CD8-positive, alpha-beta memory T cell (primary cell): Measurements from ENCODE around the gene RERE. TPM values are rescaled to one million over a fixed set of nuclear protein-coding genes. Genes with fewer than 3 reads are reported as not detected.
"Not testable (repeated sequence)": the region's sequence is repeated elsewhere in the genome, so short reads cannot be mapped to it uniquely, and the experiment has no call there.

Experiments used
- CTCF ChIA-PET: fragments of 350-600 bp; sonication (Branson Sonifier 250); formaldehyde crosslinking; loops from one replicate; lab custom pipeline; 2021; ENCODE audit warnings: antibody characterized with exemption; lab: Charles Lee
- POLR2A ChIA-PET: fragments of 350-600 bp; sonication (Branson Sonifier 250); formaldehyde crosslinking; loops from one replicate; lab custom pipeline; 2021; ENCODE audit warnings: antibody characterized with exemption; lab: Charles Lee
- DNase-seq, 5 donors: peaks; one replicate each; pipeline versions ENCODE4 v3.0.0 to v3.0.0-alpha.2; 2020 to 2022; ENCODE audit warnings: mixed read lengths in 1 of 5
- H3K27ac ChIP-seq: one replicate; pipeline ENCODE4 v1.7.0; 2013; ENCODE audit warnings: low read depth, mild to moderate bottlenecking, low read length, moderate library complexity
- H3K27me3 ChIP-seq: 2 replicates; pipeline ENCODE4 v1.7.0; 2013; ENCODE audit warnings: low read length, mild to moderate bottlenecking; ENCODE audit not compliant: insufficient read depth, poor library complexity, severe bottlenecking
- H3K36me3 ChIP-seq: 2 replicates; pipeline ENCODE4 v1.7.0; 2013; ENCODE audit warnings: mild to moderate bottlenecking, low read length, moderate library complexity; ENCODE audit not compliant: insufficient read depth
- H3K4me1 ChIP-seq: 2 replicates; pipeline ENCODE4 v1.7.0; 2013; ENCODE audit warnings: mild to moderate bottlenecking, low read length, moderate library complexity; ENCODE audit not compliant: insufficient read depth
- H3K4me3 ChIP-seq: 2 replicates; pipeline ENCODE4 v1.7.0; 2013; ENCODE audit warnings: mild to moderate bottlenecking, low read length
- H3K9me3 ChIP-seq: 2 replicates; pipeline ENCODE4 v1.7.0; 2013; ENCODE audit warnings: mild to moderate bottlenecking, low read length
- H3K27ac Mint-ChIP-seq, 8 donors: one replicate each; pipeline ENCODE4 v1.8.0; 2020 to 2021; ENCODE audit warnings: mixed read lengths in 8 of 8, mild to moderate bottlenecking in 6 of 8, inconsistent platforms in 3 of 8, moderate library complexity in 3 of 8
- H3K27me3 Mint-ChIP-seq, 2 donors: one replicate each; pipeline ENCODE4 v1.8.0; 2020 to 2021; ENCODE audit warnings: mixed read lengths in 2 of 2, mild to moderate bottlenecking in 1 of 2, moderate library complexity in 1 of 2
- H3K36me3 Mint-ChIP-seq, 3 donors: one replicate each; pipeline ENCODE4 v1.8.0; 2020 to 2021; ENCODE audit warnings: mixed read lengths in 3 of 3, inconsistent platforms in 1 of 3, mild to moderate bottlenecking in 1 of 3
- H3K4me1 Mint-ChIP-seq, 3 donors: one replicate each; pipeline ENCODE4 v1.8.0; 2020 to 2021; ENCODE audit warnings: mixed read lengths in 3 of 3, inconsistent platforms in 1 of 3, mild to moderate bottlenecking in 1 of 3
- H3K4me3 Mint-ChIP-seq, 7 donors: one replicate each; pipeline ENCODE4 v1.8.0; 2020 to 2021; ENCODE audit warnings: mixed read lengths in 7 of 7, mild to moderate bottlenecking in 6 of 7, moderate library complexity in 4 of 7, inconsistent platforms in 2 of 7
- H3K9me3 Mint-ChIP-seq, 5 donors: one replicate each; pipeline ENCODE4 v1.8.0; 2020 to 2022; ENCODE audit warnings: mixed read lengths in 5 of 5, mild to moderate bottlenecking in 3 of 5, moderate library complexity in 2 of 5, inconsistent platforms in 1 of 5
- polyA plus RNA-seq: library from polyadenylated mRNA; unstranded; fragments of 300-500 nt; fragmentation: Illumina TruSeq; gene quantifications from one replicate; pipeline ENCODE4 v1.2.3, GENCODE V29; 2021
- total RNA-seq, 2 experiments: library from RNA; stranded (reverse); gene quantifications; one replicate each; pipeline ENCODE4 v1.2.3, GENCODE V29; 2021

Gene RERE
- total and polyA plus RNA-seq, 3 experiments from 2014 or later = 10.9 to 39.2 (median 37.9) TPM

DNA sequence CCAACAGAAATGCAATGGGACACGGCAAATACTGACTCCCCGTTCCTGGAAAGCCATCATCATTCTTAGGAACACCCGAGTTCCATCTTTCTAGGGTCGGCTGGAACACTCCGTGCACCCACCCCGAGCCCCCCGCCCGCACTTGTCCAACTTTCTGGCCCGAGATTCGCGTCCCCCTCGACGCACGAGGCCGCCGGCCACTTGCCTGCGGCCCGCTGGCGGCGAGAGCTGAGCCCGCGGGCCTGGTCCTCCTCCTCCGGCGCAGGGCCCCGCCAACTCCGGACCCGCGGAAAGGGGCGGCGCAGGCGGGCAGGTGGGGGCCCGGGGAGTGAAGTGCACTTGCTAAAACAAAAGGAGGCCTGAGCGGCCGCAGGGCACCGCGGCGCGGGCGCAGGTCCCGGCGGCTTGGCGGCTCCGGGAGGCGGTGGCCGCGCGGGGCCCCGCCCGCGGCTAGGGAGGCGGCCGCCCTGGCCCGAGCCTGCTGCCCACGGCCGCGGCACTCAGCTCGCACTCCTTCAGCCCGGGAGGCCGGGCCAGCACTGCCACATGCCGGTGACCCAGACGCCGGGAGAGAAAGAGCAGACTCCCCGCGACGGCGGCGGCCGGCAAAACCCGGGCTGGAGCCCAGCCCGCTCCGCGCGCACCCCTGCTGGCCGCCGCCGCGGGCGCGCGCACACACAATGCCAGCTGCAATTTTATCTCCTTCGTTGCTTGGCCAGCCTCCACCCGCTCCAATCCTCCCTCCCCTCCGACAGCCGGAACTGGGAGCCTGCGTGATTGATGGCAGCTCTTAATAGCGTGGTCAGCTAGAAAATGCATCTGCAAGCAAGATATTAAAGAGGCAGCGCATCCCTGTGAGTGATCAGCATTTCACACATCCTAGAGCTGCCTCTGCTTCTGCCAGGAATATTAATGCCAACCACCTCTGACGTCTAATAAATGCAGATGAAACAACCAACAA, 114.3 kb downstream of the RERE start:
- Histone ChIP-seq H3K27me3 (peaks cover 14% of the 10 kb centered on the region), H3K27ac (no peak overlapping the region), H3K9me3 (no peaks in the 10 kb centered on the region), H3K4me3 (peak overlapping the region; percentile 24), H3K4me1 (peaks cover 27% of the 10 kb centered on the region), H3K36me3 (no peaks in the 10 kb centered on the region)
- peak overlapping the region; percentile 83 to 89 (median 86) for H3K4me3 Mint-ChIP-seq
- peaks cover 32 to 44% of the 10 kb centered on the region in 2 donors for H3K27me3 Mint-ChIP-seq
- CTCF ChIA-PET = interaction anchor here (0.7 to 2.2 kb wide), 4 partner anchors 17 to 141 kb away, joined by 3 to 7 read pairs (median 4); no protein-coding TSS in a partner anchor
- H3K27ac Mint-ChIP-seq = peak overlapping the region in 5 of 8 donors; percentile 2 to 70 (median 23)
- DNase-seq = peak; percentile 15 to 56 (median 40)
- no peaks in the 10 kb centered on the region for H3K36me3 Mint-ChIP-seq
- POLR2A ChIA-PET = interaction anchor here (0.6 to 0.7 kb wide), 3 partner anchors 268 to 828 kb away, joined by 3 to 6 read pairs (median 3); no protein-coding TSS in a partner anchor
- H3K4me1 Mint-ChIP-seq = peaks cover 25 to 32% (median 30%) of the 10 kb centered on the region in 3 donors
- peaks cover 0 to 2% (median 0%) of the 10 kb centered on the region in 5 donors for H3K9me3 Mint-ChIP-seq

DNA sequence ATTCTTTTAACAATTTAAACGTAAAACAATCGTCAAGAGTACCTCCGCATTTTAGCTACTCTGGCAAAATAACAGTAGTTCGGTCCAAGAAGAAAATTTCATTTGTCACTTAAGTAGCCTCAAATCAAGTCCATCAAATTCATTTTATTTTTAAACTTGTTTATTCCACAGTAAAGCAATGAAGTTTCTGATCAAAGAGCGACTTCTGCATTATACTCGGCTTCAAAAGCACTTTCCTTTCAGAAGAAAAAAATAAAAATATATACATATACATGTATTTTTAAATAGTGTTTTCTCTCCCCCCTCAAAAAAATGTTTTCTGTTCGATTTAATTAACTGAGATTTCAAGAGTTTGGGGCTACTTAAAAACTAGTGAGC, 115.0 kb downstream of the RERE start:
- peaks cover 0 to 2% (median 0%) of the 10 kb centered on the region in 5 donors for H3K9me3 Mint-ChIP-seq
- H3K4me3 Mint-ChIP-seq = peak overlapping the region; percentile 27 to 83 (median 70)
- Histone ChIP-seq H3K27ac (no peak overlapping the region), H3K36me3 (no peaks in the 10 kb centered on the region), H3K27me3 (peaks cover 14% of the 10 kb centered on the region), H3K4me1 (peaks cover 27% of the 10 kb centered on the region), H3K9me3 (no peaks in the 10 kb centered on the region), H3K4me3 (peak overlapping the region; percentile 17)
- peaks cover 32 to 44% of the 10 kb centered on the region in 2 donors for H3K27me3 Mint-ChIP-seq
- DNase-seq = peak in 1 of 5 donors; percentile 19
- peak overlapping the region in 3 of 8 donors; percentile 23 to 69 (median 38) for H3K27ac Mint-ChIP-seq
- ChIA-PET POLR2A (no interaction called here), CTCF (no interaction called here)
- H3K4me1 Mint-ChIP-seq = peaks cover 25 to 32% (median 30%) of the 10 kb centered on the region in 3 donors
- no peaks in the 10 kb centered on the region for H3K36me3 Mint-ChIP-seq

DNA sequence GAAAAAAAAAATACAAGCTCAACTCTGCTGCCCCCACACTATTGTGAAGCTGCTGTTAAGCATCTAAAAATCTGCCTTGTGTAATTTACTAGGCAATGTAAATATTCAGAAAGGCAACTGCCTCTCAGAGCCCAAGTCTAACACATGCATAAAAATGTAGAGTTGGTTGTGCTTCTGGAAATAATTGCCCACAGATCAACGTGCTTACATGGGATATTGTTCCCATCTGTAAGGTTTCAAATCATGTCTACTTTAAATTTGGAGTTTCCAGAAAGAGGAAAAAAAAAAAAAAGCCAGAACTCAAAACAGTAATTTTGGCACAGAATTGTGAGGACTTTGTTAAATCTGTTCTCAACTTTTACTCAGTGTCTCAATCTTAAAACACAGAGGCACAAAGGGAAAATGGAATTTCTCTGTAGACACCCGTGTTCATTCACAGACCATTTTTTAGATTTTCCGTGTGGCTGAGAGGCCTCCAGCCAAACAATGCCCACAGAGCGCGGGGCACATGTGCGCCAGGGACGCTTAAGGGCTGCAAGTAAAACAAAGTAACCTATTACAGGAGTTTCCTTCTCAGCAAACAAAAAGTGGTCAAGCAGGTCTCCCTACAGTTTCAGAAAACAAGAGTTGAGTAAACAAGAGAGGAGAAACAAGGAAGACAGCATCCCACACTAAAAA, 115.5 kb downstream of the RERE start:
- H3K9me3 ChIP-seq = no peaks in the 10 kb centered on the region
- Mint-ChIP-seq H3K4me3 (peak overlapping the region; percentile 46 to 83 (median 72)), H3K4me1 (peaks cover 25 to 32% (median 30%) of the 10 kb centered on the region in 3 donors), H3K27ac (peak overlapping the region in 5 of 8 donors; percentile 22 to 69 (median 38)), H3K9me3 (peaks cover 0 to 2% (median 0%) of the 10 kb centered on the region in 5 donors), H3K36me3 (no peaks in the 10 kb centered on the region), H3K27me3 (peaks cover 32 to 44% of the 10 kb centered on the region in 2 donors)
- DNase-seq = peak in 1 of 5 donors; percentile 14
- peaks cover 14% of the 10 kb centered on the region for H3K27me3 ChIP-seq
- H3K4me1 ChIP-seq = peaks cover 27% of the 10 kb centered on the region
- peak overlapping the region; percentile 3 for H3K27ac ChIP-seq
- ChIA-PET CTCF (interaction anchor here (1.5 kb wide), 1 partner anchor 12 kb away, joined by 4 read pairs; no protein-coding TSS in a partner anchor), POLR2A (no interaction called here)
- H3K36me3 ChIP-seq = no peaks in the 10 kb centered on the region
- peak overlapping the region; percentile 36 for H3K4me3 ChIP-seq

DNA sequence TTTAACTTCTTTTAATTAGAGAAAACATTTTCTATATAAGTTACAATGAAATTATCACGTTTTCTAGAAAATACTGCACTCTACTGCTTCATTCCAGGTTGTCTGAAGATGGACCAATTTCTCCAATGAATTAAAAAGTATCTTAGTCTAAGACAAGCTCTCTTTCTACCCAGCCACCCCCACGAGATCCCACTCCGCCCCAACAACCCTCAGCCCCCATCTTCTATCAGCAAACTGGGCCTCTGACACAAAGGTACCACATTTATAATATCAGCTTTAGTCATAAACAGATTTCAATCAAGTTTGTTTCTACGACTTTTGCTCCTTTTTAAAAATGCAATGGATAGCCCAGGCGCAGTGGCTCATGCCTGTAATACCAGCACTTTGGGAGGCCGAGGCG, 117.8 kb downstream of the RERE start:
- Histone ChIP-seq H3K27ac (no peak overlapping the region), H3K4me3 (no peak overlapping the region), H3K9me3 (no peaks in the 10 kb centered on the region), H3K27me3 (peaks cover 14% of the 10 kb centered on the region), H3K4me1 (peaks cover 27% of the 10 kb centered on the region), H3K36me3 (no peaks in the 10 kb centered on the region)
- peak overlapping the region in 2 of 8 donors; percentile 61 to 70 for H3K27ac Mint-ChIP-seq
- H3K4me3 Mint-ChIP-seq = no peak overlapping the region
- H3K4me1 Mint-ChIP-seq = peaks cover 25 to 32% (median 30%) of the 10 kb centered on the region in 3 donors
- DNase-seq = no peak
- no peaks in the 10 kb centered on the region for H3K36me3 Mint-ChIP-seq
- ChIA-PET POLR2A (no interaction called here), CTCF (interaction anchor here (1.3 kb wide), 1 partner anchor 8 kb away, joined by 3 read pairs; no protein-coding TSS in a partner anchor)
- peaks cover 23 to 34% of the 10 kb centered on the region in 2 donors for H3K27me3 Mint-ChIP-seq
- peaks cover 0 to 2% (median 0%) of the 10 kb centered on the region in 5 donors for H3K9me3 Mint-ChIP-seq

DNA sequence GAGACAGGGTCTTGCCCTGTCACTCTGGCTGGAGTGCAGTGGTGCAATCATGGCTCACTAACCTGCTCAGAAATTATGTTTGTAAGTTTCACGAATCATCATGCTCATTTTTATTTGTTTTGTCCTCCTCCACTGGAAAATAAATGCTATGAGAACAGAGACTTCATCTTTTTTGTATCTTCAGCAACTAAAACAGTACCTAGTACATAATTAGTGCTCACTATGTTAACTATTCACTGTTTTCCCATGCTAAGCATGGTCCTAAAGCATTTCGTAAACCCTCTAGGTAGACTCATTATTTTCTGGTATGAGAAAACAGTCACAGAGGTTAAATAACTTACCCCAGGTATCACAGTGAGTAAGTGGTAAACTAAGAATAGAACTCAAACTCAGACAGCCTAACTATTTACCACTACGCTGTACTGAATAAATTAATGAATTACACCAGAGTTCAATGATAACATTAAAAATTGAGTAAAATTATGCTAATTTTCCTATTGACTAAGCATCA, 118.4 kb downstream of the RERE start:
- ChIA-PET POLR2A (no interaction called here), CTCF (interaction anchor here (1.3 kb wide), 1 partner anchor 7 kb away, joined by 3 read pairs; no protein-coding TSS in a partner anchor)
- Histone ChIP-seq H3K4me3 (no peak overlapping the region), H3K9me3 (no peaks in the 10 kb centered on the region), H3K27ac (no peak overlapping the region), H3K27me3 (peaks cover 14% of the 10 kb centered on the region), H3K36me3 (no peaks in the 10 kb centered on the region), H3K4me1 (peaks cover 27% of the 10 kb centered on the region)
- no peak for DNase-seq
- H3K9me3 Mint-ChIP-seq = peaks cover 0 to 2% (median 0%) of the 10 kb centered on the region in 5 donors
- peaks cover 25 to 31% (median 30%) of the 10 kb centered on the region in 3 donors for H3K4me1 Mint-ChIP-seq
- no peaks in the 10 kb centered on the region for H3K36me3 Mint-ChIP-seq
- H3K4me3 Mint-ChIP-seq = no peak overlapping the region
- peaks cover 21 to 28% of the 10 kb centered on the region in 2 donors for H3K27me3 Mint-ChIP-seq
- peak overlapping the region in 1 of 8 donors; percentile 41 for H3K27ac Mint-ChIP-seq

DNA sequence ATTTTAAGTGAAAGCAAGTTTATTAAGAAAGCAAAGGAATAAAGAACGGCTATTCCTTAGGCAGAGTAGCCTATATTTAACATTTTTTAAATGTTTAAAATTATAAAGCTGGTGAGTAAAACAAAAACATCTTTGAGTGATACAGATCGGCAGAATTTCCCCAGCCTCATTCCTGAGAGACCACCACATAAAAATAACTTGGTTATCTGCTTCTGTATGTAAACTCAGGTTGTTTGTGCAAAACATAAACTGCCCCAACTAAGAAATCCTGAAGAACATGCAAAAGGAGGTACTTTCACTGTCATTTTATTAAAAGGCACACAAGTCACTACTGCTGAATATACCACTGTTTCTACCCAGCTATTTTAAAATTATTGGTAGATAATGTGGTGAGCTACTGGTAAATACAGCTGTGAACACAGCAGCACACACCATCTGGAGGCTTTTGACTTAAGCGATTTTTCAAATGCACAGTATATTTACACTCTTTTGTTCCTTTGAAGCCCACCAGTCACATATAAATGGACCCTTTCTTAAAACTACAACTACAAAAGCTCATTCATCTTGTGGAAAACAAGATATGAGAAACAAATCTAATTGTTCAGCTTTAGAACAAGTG, 119.3 kb downstream of the RERE start:
- H3K4me3 ChIP-seq = no peak overlapping the region
- ChIA-PET POLR2A (no interaction called here), CTCF (no interaction called here)
- peaks cover 0 to 2% (median 0%) of the 10 kb centered on the region in 5 donors for H3K9me3 Mint-ChIP-seq
- peaks cover 15 to 20% of the 10 kb centered on the region in 2 donors for H3K27me3 Mint-ChIP-seq
- DNase-seq = no peak
- H3K27ac Mint-ChIP-seq = no peak overlapping the region
- H3K36me3 Mint-ChIP-seq = no peaks in the 10 kb centered on the region
- H3K9me3 ChIP-seq = no peaks in the 10 kb centered on the region
- H3K36me3 ChIP-seq = no peaks in the 10 kb centered on the region
- H3K4me1 ChIP-seq = peaks cover 27% of the 10 kb centered on the region
- H3K4me1 Mint-ChIP-seq = peaks cover 20 to 24% (median 23%) of the 10 kb centered on the region in 3 donors
- H3K4me3 Mint-ChIP-seq = no peak overlapping the region
- H3K27me3 ChIP-seq = peaks cover 8% of the 10 kb centered on the region
- no peak overlapping the region for H3K27ac ChIP-seq

DNA sequence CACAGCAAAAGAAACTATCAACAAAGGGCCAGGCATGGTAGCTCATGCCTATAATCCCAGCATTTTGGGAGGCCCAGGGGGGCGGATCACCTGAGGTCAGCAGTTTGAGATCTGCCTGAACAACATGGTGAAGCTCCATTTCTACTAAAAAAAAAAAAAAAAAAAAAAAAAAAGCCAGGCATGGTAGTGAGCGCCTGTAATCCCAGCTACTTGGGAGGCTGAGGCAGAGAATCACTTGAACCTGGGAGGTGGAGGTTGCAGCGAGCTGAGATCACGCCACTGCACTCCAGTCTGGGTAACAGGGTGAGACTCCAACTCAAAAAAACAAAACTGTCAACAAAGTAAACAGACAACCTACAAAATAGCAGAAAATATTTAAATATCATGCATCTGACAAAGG, 122.0 kb downstream of the RERE start:
- CTCF ChIA-PET = interaction anchor here (0.9 kb wide), 1 partner anchor 52 kb away, joined by 3 read pairs; no protein-coding TSS in a partner anchor
- not testable (repeated sequence) for H3K4me3 ChIP-seq

More for the DNA sequence above, 122.0 kb downstream of the RERE start:
- H3K27me3 ChIP-seq, H3K9me3 Mint-ChIP-seq, H3K4me1 ChIP-seq, H3K36me3 ChIP-seq, H3K9me3 ChIP-seq, H3K4me3 Mint-ChIP-seq, H3K27ac ChIP-seq, H3K27me3 Mint-ChIP-seq, H3K36me3 Mint-ChIP-seq, DNase-seq, H3K4me1 Mint-ChIP-seq: not testable (repeated sequence)
- POLR2A ChIA-PET = interaction anchor here (0.6 kb wide), 1 partner anchor 199 kb away, joined by 6 read pairs; no protein-coding TSS in a partner anchor
- H3K27ac Mint-ChIP-seq = peak overlapping the region in 2 of 8 donors; percentile 9 to 20
